Keratinocyte (primary cell): ENCODE results near the gene SLC22A1. TPM values are rescaled to one million over a fixed set of nuclear protein-coding genes. Genes with fewer than 3 reads are reported as not detected.
"Not testable (repeated sequence)": the region's sequence is repeated elsewhere in the genome, so short reads cannot be mapped to it uniquely, and the experiment has no call there.

Source experiments
- DNase-seq: peaks from one replicate; pipeline ENCODE4 v3.0.0-alpha.2; 2011; ENCODE audit warnings: low read depth, missing footprints, low spot score
- FAIRE-seq: peaks from 2 replicates; lab custom pipeline; 2011; peaks lifted over from hg19 to GRCh38; lab: Jason Lieb, UNC
- H2AFZ ChIP-seq: 2 replicates; pipeline ENCODE4 v1.6.0; 2012; ENCODE audit warnings: low read length, control low read depth, inconsistent platforms; ENCODE audit not compliant: control insufficient read depth
- H3K27ac ChIP-seq: 2 replicates; pipeline ENCODE4 v1.5.1; 2011; ENCODE audit warnings: low read length; ENCODE audit not compliant: control insufficient read depth, insufficient read depth
- H3K27me3 ChIP-seq: 3 replicates; pipeline ENCODE4 v1.6.0; 2011; ENCODE audit warnings: low read length; ENCODE audit not compliant: control insufficient read depth, insufficient read depth; ENCODE audit errors: extremely low read depth
- H3K36me3 ChIP-seq, 2 experiments: 2 replicates in 1 of 2; 3 replicates in 1 of 2; pipeline ENCODE4 v1.5.1; 2011; ENCODE audit warnings: low read length in 2 of 2, mild to moderate bottlenecking in 1 of 2; ENCODE audit not compliant: control insufficient read depth in 2 of 2, insufficient read depth in 2 of 2; ENCODE audit errors: extremely low read depth in 1 of 2
- H3K4me1 ChIP-seq: 3 replicates; pipeline ENCODE4 v1.5.1; 2011; ENCODE audit warnings: low read length; ENCODE audit not compliant: control insufficient read depth, insufficient read depth; ENCODE audit errors: extremely low read depth
- H3K4me2 ChIP-seq: 3 replicates; pipeline ENCODE4 v1.6.0; 2011; ENCODE audit warnings: low read depth, low read length; ENCODE audit not compliant: control insufficient read depth, insufficient read depth; ENCODE audit errors: extremely low read depth
- H3K4me3 ChIP-seq, 3 experiments: fragments of 200-600 bp in 1 of 3; sonication (generic) in 1 of 3; 2 replicates in 2 of 3; 3 replicates in 1 of 3; pipeline ENCODE4 v1.5.1; 2011 to 2016; ENCODE audit warnings: low read length in 3 of 3, mild to moderate bottlenecking in 3 of 3, control low read depth in 2 of 3, inconsistent platforms in 1 of 3, low read depth in 1 of 3, mixed read lengths in 1 of 3, mixed run types in 1 of 3, moderate library complexity in 1 of 3; ENCODE audit not compliant: control insufficient read depth in 2 of 3, insufficient read depth in 2 of 3; ENCODE audit errors: extremely low read depth in 1 of 3
- H3K79me2 ChIP-seq: 2 replicates; pipeline ENCODE4 v1.6.0; 2012; ENCODE audit warnings: low read length; ENCODE audit not compliant: control insufficient read depth, insufficient read depth
- H3K9ac ChIP-seq: 3 replicates; pipeline ENCODE4 v1.6.0; 2011; ENCODE audit warnings: low read length; ENCODE audit not compliant: control insufficient read depth, insufficient read depth; ENCODE audit errors: extremely low read depth
- H3K9me1 ChIP-seq: 3 replicates; pipeline ENCODE4 v1.6.0; 2011; ENCODE audit warnings: low read length; ENCODE audit not compliant: control insufficient read depth, insufficient read depth; ENCODE audit errors: extremely low read depth
- H3K9me3 ChIP-seq: 2 replicates; pipeline ENCODE4 v1.5.1; 2012; ENCODE audit warnings: low read depth, low read length; ENCODE audit not compliant: control insufficient read depth
- H4K20me1 ChIP-seq: 3 replicates; pipeline ENCODE4 v1.6.0; 2011; ENCODE audit warnings: low read length; ENCODE audit not compliant: control insufficient read depth, insufficient read depth; ENCODE audit errors: extremely low read depth
- EZH2 ChIP-seq: IDR thresholded peaks from one replicate; pipeline ENCODE4 v1.6.1; 2012; ENCODE audit warnings: inconsistent platforms, mild to moderate bottlenecking, low read length, moderate library complexity
- dilution Hi-C: fragments of 300-500 bp; cut with MboI; formaldehyde crosslinking; loops from one replicate; pipeline ENCODE4 v1.7.0; 2020; ENCODE audit warnings: low sequenced_read_pairs; ENCODE audit not compliant: extremely low pct_ligation_motif_present
- polyA plus RNA-seq, 5 experiments: library from polyadenylated mRNA; depleted of rRNA in 3 of 5; stranded (reverse) in 3 of 5; stranded (forward) in 1 of 5; unstranded in 1 of 5; fragments of >200 nt; gene quantifications; 1 replicate in 1 of 5; 2 replicates in 3 of 5; 3 replicates in 1 of 5; pipeline versions ENCODE4 v1.2.1 to v1.2.3, GENCODE V29; 2011 to 2012; ENCODE audit warnings: missing spikeins in 2 of 5, low read depth in 1 of 5, low replicate concordance in 1 of 5
- TF ChIP-seq, protein P1 (sequence below), 3 experiments: IDR thresholded peaks in 1 of 3; conservative IDR thresholded peaks in 1 of 3; optimal IDR thresholded peaks in 1 of 3; 2 replicates in 2 of 3; 3 replicates in 1 of 3; pipeline versions ENCODE3 to v1.5.1; 2011; ENCODE audit warnings: low read length in 3 of 3, mild to moderate bottlenecking in 3 of 3, moderate library complexity in 2 of 3, control low read depth in 1 of 3, inconsistent platforms in 1 of 3; ENCODE audit not compliant: insufficient read depth in 2 of 3; ENCODE audit errors: extremely low read depth in 1 of 3

The SLC22A1 gene
- polyA plus RNA-seq, 1 donor (not counting 4 experiments of a cell fraction or from before 2014, with no cell fraction given): 0.76 TPM

DNA sequence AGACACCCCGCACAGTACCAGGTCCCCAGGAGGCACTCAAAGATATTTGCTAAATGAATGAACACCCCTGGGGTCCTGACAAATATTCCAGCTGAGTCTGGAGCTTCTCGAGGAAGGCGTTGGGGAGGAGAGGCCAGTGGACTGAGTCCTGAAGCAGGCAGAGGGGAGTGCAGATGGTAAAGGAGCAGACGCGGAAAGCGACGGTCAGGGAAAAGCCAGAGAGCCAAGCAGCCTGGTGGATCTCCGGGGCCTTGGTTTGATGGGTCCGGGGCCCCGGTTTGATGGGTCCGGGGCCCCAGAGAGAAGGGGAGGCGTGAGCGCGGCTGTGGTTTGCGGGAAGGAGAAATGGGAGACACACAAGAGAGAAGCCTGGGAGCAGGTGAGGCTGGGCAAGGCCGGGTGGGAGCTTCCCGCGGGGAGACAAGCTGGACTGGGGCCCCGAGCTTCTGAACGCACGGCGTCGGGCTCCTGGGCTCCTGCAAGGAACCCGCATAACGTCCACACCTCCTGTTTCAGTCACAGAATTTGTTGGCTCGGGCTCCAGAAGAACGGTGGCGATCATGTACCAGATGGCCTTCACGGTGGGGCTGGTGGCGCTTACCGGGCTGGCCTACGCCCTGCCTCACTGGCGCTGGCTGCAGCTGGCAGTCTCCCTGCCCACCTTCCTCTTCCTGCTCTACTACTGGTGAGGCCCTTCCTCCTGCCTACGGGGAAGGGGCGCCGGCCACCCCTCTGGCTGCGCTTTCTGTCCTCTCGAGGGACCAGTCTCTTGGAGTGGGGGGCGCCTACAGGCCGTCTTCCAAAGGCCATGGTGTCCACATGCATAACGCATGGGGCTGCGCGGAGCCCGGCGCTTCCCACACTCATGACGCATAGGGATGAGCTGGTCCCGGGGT, 12.1 kb downstream of the SLC22A1 start:
- Histone ChIP-seq H3K9ac (no peak overlapping the region), H3K79me2 (no peaks in the 10 kb centered on the region), H3K9me3 (no peaks in the 10 kb centered on the region), H3K4me1 (peaks cover 4% of the 10 kb centered on the region), H3K27ac (no peak overlapping the region), H3K4me3 (no peak overlapping the region), H3K4me2 (no peak overlapping the region), H3K36me3 (peaks cover 0 to 4% of the 10 kb centered on the region in 2 experiments), H3K27me3 (no peaks in the 10 kb centered on the region), H3K9me1 (no peaks in the 10 kb centered on the region), H4K20me1 (no peaks in the 10 kb centered on the region), H2AFZ (no peak overlapping the region)
- dilution Hi-C loops: no loop called here
- no peak for DNase-seq
- no peak for FAIRE-seq
- TF ChIP-seq, protein P1, sequence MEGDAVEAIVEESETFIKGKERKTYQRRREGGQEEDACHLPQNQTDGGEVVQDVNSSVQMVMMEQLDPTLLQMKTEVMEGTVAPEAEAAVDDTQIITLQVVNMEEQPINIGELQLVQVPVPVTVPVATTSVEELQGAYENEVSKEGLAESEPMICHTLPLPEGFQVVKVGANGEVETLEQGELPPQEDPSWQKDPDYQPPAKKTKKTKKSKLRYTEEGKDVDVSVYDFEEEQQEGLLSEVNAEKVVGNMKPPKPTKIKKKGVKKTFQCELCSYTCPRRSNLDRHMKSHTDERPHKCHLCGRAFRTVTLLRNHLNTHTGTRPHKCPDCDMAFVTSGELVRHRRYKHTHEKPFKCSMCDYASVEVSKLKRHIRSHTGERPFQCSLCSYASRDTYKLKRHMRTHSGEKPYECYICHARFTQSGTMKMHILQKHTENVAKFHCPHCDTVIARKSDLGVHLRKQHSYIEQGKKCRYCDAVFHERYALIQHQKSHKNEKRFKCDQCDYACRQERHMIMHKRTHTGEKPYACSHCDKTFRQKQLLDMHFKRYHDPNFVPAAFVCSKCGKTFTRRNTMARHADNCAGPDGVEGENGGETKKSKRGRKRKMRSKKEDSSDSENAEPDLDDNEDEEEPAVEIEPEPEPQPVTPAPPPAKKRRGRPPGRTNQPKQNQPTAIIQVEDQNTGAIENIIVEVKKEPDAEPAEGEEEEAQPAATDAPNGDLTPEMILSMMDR (optimal IDR thresholded peaks at IDR 0.05 in 1 of 3, IDR thresholded peaks at IDR 0.05 in 1 of 3, conservative IDR thresholded peaks at IDR 0.05 in 1 of 3; ENCODE audit: extremely low read depth in 1 of 3, insufficient read depth in 2 of 3, low read length in 3 of 3): no peak
- TF ChIP-seq EZH2: no peak

DNA sequence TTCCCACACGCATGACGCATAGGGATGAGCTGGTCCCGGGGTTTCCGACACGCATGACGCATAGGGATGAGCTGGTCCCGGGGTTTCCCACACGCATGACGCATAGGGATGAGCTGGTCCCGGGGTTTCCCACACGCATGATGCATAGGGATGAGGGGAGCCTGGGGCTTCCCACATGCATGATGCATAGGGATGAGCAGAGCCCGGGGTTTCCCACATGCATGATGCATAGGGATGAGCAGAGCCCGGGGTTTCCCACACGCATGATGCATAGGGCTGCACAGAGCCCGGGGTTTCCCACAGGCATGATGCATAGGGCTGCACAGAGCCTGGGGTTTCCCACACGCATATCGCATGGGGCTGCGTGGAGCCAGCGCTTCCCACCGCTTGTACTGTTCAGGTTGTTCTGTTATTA, 12.7 kb downstream of the SLC22A1 start:
- FAIRE-seq, H3K36me3 ChIP-seq, H3K9me1 ChIP-seq, dilution Hi-C loops, H3K4me2 ChIP-seq, H3K79me2 ChIP-seq, H3K27me3 ChIP-seq, H3K4me3 ChIP-seq, H2AFZ ChIP-seq, H3K9ac ChIP-seq, H4K20me1 ChIP-seq, H3K27ac ChIP-seq, H3K9me3 ChIP-seq, DNase-seq: not testable (repeated sequence)
- H3K4me1 ChIP-seq: peaks cover 10% of the 10 kb centered on the region
